HG03060 (cell line): ENCODE data around the gene PRR35.

Experiments used
- ATAC-seq: cut with Tn5 transposase; IDR thresholded peaks from one replicate; pipeline ENCODE4 v1.9.1; 2021; ENCODE audit warnings: low read depth, moderate number of reproducible peaks; ENCODE audit not compliant: unreplicated experiment

The PRR35 gene

GRCh38 chr16:527015-527903 lies 32.9 kb upstream of the PRR35 start, which contains the start of gene CAPN15:
Gene CAPN15, plus strand, starts transcription at chr16:527712. Its CDS starts 19,127 bp downstream, at chr16:546839.
- ATAC-seq = peak; percentile 36

GRCh38 chr16:528111-529011 lies 31.8 kb upstream of the PRR35 start:
- no peak for ATAC-seq

- ATAC-seq = no peak
These were observed 31.1 kb upstream of the PRR35 start for GRCh38 chr16:529012-529575.

- no peak for ATAC-seq
These were observed 29.9 kb upstream of the PRR35 start for GRCh38 chr16:530111-530817.

- ATAC-seq = no peak
These were observed 28.6 kb upstream of the PRR35 start for GRCh38 chr16:531494-532125.

- ATAC-seq = no peak
These were observed 26.6 kb upstream of the PRR35 start for GRCh38 chr16:533391-534123.

GRCh38 chr16:534135-534534 lies 26.1 kb upstream of the PRR35 start:
- no peak for ATAC-seq

GRCh38 chr16:534856-535445 lies 25.2 kb upstream of the PRR35 start:
- ATAC-seq = no peak

GRCh38 chr16:535446-536405 lies 24.5 kb upstream of the PRR35 start:
- no peak for ATAC-seq

GRCh38 chr16:536746-537145 lies 23.4 kb upstream of the PRR35 start:
- no peak for ATAC-seq

- no peak for ATAC-seq
These were observed 22.5 kb upstream of the PRR35 start for GRCh38 chr16:537415-538335.

- no peak for ATAC-seq
These were observed 20.2 kb upstream of the PRR35 start for GRCh38 chr16:539901-540530.

GRCh38 chr16:540645-541340 lies 19.4 kb upstream of the PRR35 start:
- ATAC-seq = no peak

- no peak for ATAC-seq
These were observed 16.7 kb upstream of the PRR35 start for GRCh38 chr16:543301-544164.

GRCh38 chr16:544517-544916 lies 15.7 kb upstream of the PRR35 start:
- no peak for ATAC-seq
